Activated CD8-positive, alpha-beta memory T cell treated with anti-CD3 and anti-CD28 coated beads for 36 hours (primary cell): ENCODE measurements around the gene ZNF445. TPM values are rescaled to one million over a fixed set of nuclear protein-coding genes. Genes with fewer than 3 reads are reported as not detected.
"Not testable (repeated sequence)": the region's sequence is repeated elsewhere in the genome, so short reads cannot be mapped to it uniquely, and the experiment has no call there.

Source experiments
- CTCF ChIA-PET: fragments of 350-600 bp; sonication (Branson Sonifier 250); formaldehyde crosslinking; loops from one replicate; lab custom pipeline; 2021; ENCODE audit warnings: antibody characterized with exemption; lab: Charles Lee
- POLR2A ChIA-PET: fragments of 350-600 bp; sonication (Branson Sonifier 250); formaldehyde crosslinking; loops from one replicate; lab custom pipeline; 2021; ENCODE audit warnings: antibody characterized with exemption; lab: Charles Lee
- total RNA-seq, 2 experiments: library from RNA; stranded (reverse); gene quantifications; one replicate each; pipeline ENCODE4 v1.2.3, GENCODE V29; 2021

ZNF445 gene
- total RNA-seq, result 10 to 100 TPM; 14.1 to 14.4 TPM

DNA sequence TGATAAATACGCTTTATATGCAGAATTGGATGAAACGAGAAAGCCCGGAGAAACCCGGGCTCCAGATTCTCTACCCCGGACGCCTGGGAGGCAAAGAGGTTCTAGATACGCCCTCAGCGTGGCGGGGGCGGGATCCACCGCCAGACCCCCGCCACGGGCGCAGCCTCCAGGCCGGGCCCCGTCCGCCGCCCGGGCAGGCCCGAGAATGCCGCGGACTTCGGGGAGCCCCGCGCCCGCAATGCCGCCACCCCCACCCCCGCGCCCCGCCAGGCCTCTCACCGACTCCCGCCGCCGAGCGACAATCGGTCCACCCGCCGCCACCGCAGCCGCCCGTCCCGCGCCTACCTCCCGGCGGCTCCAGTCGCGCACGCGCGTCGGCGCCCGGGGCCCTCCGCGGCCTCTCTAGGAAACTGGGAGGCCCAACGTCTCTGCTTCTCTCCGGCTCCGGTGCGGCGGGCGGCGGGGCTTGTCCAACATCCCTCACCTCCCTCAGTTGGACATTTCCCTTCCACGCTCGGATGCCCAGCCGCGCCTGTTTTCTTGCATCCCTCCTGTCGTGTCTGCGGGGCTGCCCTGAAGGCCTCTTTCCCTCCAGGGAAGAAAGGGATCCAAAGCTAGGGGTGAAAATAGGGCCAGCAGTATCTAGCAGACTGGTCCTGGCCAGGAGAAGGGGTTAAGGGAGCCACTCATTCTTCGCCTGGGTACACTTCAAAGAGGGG, at the start of gene ZNF445:
Gene ZNF445 (minus strand): TSS at position 359 of the 719 bp plus-strand sequence. CDS start 22,121 bp downstream, outside the sequence.
- POLR2A ChIA-PET, result interaction anchor here (1.1 kb wide), 1 partner anchor 33 kb away, joined by 3 read pairs; no protein-coding TSS in a partner anchor

DNA sequence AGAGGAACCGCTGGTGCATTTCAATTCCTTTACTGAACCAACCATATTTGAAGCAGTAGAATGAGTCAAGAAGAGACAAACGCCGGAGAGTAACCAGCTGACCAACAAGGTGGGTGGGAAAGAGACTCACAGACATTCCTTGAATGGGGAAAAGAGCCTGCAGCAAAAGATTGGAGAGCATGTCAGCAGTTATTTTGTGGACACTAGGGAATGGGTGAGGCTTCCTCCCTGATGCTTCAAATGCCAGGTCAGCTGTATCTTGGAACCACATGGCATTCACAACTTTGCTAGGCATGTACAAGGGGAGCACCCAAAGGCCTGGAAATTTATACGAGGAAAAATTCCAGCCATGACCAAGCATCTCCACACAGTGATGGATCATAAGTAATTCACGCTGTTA, 47.6 kb upstream of the ZNF445 start:
- CTCF ChIA-PET, result no interaction called here
- POLR2A ChIA-PET, result no interaction called here

More for the DNA sequence above, at the start of gene ZNF445:
- CTCF ChIA-PET, result interaction anchor here (0.9 to 1.3 kb wide), 3 partner anchors 21 to 139 kb away, joined by 3 to 4 read pairs (median 3); partner anchors contain the start of gene TCAIM

DNA sequence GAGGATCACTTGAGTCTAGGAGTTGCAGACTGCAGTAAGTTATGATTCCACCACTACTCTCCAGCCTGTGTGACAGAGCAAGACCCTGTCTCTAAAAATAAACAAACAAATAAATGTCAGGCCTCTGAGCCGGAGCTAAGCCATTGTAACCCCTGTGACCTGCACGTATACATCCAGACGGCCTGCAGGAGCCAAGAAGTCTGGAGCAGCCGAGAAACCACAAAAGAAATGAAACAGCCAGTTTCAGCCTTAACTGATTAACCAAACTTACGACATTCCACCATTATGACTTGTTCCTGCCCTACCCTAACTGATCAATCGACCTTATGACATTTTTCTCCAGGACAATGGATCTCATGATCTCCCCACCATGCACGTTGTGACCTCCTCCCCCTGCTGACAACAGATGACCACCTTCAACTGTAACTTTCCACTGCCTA, 45.0 kb upstream of the ZNF445 start:
- CTCF ChIA-PET, result interaction anchor here (0.7 kb wide), 1 partner anchor 739 kb away, joined by 4 read pairs; no protein-coding TSS in a partner anchor
- POLR2A ChIA-PET, result no interaction called here

DNA sequence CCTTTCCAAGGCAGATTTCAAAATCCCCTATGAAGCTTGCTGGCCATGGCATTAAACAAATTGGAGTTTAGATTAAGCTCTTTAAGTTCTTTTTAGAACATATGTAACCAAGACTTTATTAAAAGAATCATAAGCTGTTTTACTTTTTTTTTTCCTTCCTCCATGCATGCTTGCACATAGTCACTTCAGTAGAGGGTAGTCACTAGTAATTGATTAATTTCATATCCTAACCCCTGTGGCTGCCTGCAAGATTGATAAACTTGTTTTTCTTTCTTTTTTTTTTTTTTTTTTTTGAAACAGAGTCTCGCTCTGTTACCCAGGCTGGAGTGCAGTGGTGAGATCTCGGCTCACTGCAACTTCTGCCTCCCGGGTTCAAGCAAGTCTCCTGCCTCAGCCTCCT, 44.3 kb upstream of the ZNF445 start:
- CTCF ChIA-PET, result interaction anchor here (0.7 kb wide), 1 partner anchor 739 kb away, joined by 4 read pairs; no protein-coding TSS in a partner anchor
- POLR2A ChIA-PET, result no interaction called here

DNA sequence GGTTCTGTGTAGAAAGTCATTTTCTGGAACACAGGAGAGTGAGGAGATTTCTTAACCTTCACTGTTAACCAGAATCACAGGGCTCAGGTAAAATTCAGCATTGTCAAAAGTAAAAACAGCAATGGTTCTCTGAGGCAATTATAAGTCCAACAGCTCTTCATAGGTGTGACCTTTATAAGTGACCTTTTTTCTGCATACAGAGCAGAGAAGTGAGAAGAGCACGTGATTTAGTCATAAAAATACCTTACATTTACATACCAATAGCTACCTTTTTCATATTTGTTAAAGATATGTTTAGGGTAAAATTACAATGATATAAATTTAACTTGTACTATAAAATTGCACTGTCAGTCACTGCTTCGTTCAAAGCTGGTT, 41.3 kb upstream of the ZNF445 start:
- POLR2A ChIA-PET, result no interaction called here
- CTCF ChIA-PET, result interaction anchor here (1.3 kb wide), 1 partner anchor 8 kb away, joined by 4 read pairs; no protein-coding TSS in a partner anchor

DNA sequence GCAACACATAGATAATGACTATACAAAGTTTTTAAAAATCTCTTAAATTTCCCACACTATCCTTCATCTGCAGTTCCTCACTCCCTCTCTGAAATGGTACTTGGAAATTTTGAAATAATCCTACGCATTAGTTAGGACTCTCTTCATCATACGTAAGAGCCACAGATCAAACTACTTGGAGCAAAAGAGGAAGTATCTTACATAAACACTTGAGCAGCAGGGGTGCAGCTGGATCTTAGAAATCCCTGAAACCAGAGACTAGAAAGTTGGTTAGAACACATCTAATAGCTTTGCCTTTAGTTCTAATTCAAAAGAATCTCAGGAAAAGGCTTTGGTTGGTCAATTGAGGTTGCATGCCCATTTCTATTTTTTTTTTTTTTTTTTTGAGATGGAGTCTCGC, 38.8 kb upstream of the ZNF445 start:
- ChIA-PET CTCF (no interaction called here), POLR2A (no interaction called here)

DNA sequence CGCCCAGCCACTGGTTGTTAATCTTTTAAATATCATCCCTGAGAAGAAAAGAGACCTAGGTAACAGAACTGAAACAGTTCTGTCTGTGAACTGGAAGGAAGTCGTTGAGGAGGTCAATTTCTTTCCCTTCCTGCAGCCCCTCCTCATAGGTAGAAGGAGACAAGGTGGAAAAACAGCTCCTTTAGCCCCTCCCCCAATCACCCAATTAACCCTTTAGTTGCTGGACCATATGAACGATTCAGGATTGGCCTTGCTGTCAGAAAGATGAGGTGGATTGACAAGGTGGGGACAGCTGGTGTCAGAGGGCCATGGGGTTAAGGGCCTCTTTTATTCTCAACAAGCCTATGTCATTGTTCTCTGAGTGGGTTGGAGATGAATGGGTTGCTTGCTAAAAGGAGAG, 36.0 kb upstream of the ZNF445 start:
- CTCF ChIA-PET, result no interaction called here
- POLR2A ChIA-PET, result no interaction called here

DNA sequence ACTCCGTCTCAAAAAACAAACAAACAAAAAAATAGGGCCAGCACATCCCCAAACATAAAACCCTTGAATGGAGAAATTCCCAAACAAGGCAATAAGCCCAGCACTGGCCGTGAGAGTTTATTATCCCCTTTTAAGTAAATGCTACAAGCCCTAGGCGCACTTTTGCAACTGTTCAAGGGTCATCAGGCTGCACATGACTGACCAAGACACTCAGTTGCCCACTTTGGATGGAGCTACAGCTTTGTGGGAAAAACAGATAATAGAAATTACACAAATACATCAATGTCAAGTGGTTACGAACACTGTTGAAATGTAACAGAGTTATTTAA, 33.7 kb upstream of the ZNF445 start:
- ChIA-PET POLR2A (interaction anchor here (0.7 to 1.5 kb wide), 8 partner anchors 16 to 465 kb away, joined by 3 to 7 read pairs (median 3); partner anchors contain the start of genes EXOSC7, TCAIM and ZDHHC3), CTCF (interaction anchor here (0.9 to 1.5 kb wide), 3 partner anchors 8 to 33 kb away, joined by 4 read pairs; partner anchors contain the start of gene ZNF445)

DNA sequence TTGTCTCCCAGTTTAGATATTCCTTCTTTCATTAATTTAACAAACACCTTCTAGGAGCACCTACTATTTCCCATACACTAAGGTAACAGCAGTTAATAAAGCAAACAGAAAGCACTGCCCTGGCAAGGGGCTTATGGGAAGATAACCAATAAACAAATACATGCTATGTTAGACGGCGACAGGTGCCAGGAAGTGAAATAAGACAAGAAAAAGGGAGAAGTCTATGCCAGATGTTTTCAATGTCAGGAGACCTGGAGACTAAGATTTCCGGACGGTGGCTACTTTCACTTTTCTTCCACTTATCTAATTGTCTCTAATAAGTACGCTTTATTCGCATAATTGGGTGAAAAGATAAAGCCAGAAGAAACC, 32.5 kb upstream of the ZNF445 start:
- ChIA-PET CTCF (interaction anchor here (1.5 kb wide), 1 partner anchor 9 kb away, joined by 4 read pairs; no protein-coding TSS in a partner anchor), POLR2A (interaction anchor here (0.6 to 1.5 kb wide), 4 partner anchors 32 to 174 kb away, joined by 3 to 7 read pairs (median 4); partner anchors contain the start of gene ZNF445)

DNA sequence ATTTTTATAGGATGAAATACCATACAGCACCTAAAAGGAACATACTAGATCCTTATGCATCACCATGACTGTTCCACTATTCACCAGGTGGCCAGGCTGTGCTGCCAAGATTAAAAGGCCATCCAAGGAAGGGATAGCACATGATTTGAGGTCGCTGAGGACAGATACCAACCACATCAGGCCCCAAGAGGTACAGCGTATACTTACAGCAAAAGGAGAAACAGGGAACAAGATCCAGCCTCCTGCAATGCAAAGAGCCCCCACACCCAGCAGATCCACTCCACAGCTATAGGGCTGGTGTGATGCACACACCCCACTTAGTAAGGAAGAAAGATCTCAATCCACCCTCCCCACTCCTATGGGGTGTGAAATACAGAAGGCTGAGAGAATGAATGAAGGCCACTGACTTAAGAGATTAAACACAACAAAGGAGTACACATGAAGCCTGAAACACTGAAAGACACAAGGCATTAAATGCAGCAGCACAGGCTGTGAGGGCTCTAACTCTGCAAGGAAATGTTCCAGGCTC, 32.0 kb upstream of the ZNF445 start:
- ChIA-PET POLR2A (no interaction called here), CTCF (no interaction called here)

DNA sequence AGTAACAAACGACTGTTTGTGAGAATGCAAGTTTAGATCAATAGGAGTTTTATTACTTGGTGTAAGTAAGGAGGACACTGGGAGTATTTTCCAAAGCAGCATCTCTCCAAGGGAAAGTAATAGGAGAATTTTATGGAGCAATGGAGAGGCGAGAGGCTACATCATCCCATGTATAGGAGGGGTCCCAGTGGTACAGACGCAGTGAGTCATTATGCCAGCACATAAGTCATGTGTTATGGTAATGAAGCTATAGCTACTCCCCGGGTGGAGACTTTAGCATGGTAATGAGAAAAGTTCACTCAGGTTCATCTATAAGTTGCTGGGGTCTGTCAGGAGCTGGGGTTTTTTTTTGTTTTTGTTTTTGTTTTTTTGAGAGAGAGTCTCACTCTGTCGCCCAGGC, 29.5 kb upstream of the ZNF445 start:
- POLR2A ChIA-PET, result no interaction called here

DNA sequence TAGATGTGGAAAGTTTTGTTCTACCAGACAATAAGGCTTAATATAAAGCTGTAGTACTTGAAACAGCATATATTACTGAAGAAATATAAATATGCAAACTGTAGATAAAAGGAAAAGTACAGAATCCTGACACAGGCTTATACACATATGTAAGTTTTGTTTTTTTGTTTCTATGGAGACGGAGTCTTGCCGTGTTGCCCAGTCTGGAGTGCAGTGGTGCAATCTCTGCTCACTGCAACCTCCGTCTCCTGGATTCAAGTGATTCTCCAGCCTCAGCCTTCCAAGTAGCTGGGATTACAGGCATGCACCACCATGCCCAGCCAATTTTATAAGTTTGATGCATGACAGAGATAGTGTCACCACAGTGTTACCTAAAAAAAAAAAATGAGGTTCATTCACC, 29.1 kb upstream of the ZNF445 start:
- ChIA-PET CTCF (no interaction called here), POLR2A (no interaction called here)

More for the DNA sequence above, 29.5 kb upstream of the ZNF445 start:
- CTCF ChIA-PET, result no interaction called here

DNA sequence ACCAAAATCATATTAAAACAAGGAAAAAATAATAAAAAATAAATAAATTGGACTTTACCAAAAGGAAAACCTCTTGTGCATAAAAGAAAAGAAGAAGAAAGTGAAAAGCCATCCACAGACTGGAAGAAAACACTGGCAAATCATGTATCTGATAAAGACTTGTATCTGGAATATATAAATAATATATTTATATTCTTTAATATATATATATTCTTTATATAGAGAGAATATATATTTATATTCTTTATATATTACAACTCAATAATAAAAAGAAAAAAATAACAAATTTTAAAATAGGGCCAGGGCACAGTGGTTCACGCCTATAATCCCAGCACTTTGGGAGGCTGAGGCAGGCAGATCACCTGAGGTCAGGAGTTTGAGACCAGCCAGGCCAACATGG, 27.1 kb upstream of the ZNF445 start:
- ChIA-PET CTCF (no interaction called here), POLR2A (no interaction called here)

DNA sequence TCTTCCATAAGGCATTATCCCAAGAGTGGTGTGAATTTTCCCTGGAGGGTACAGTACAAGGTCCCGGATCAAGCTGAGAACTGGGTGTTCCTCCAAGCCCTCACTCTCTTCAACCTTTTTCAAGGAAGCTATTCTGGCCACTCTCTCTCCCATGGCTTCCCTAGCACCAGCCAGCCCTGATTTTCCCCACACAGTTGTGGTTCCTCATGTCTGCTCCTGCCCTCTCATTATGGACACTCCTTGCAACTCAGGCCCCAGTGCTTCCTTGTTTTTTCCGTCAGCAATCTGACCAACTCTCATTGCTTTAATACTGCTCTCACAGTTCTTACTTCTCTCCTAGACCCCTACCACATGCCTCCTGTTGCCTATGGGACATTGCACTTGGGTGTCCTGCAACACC, 25.7 kb upstream of the ZNF445 start:
- CTCF ChIA-PET, POLR2A ChIA-PET: not testable (repeated sequence)

DNA sequence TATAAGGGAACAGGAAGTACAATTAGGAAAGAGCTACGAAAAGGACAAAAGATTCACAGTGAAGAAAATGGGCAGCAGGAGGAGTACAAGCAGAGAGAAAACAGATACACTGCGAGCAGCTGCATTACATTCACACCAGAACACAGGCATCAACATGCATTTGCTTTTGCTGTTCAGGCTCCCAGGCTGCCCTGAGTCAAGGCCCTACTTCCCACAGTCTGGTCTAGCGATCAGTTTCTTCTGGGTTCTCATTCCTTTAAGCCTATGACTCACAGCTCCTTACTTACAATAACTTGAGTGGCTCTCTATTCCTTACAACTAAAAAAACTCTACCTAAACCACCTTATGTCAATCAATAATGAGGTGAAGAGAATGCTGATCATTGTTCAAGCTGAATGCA, 24.5 kb upstream of the ZNF445 start:
- POLR2A ChIA-PET, result no interaction called here
- CTCF ChIA-PET, result no interaction called here

DNA sequence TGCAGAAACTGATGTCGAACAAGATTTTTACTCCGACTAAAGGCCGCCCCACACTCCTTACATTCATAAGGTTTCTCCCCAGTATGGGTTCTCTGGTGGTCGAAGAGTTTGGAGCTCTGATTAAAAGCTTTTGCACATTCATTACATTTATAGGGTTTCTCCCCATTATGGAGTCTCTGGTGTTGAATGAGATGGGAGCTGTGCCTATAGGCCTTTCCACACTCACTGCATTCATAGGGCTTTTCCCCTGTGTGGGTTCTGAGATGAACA, 22.4 kb upstream of the ZNF445 start:
- POLR2A ChIA-PET, result not testable (repeated sequence)
- CTCF ChIA-PET, result interaction anchor here (0.6 kb wide), 1 partner anchor 1317 kb away, joined by 3 read pairs; no protein-coding TSS in a partner anchor

DNA sequence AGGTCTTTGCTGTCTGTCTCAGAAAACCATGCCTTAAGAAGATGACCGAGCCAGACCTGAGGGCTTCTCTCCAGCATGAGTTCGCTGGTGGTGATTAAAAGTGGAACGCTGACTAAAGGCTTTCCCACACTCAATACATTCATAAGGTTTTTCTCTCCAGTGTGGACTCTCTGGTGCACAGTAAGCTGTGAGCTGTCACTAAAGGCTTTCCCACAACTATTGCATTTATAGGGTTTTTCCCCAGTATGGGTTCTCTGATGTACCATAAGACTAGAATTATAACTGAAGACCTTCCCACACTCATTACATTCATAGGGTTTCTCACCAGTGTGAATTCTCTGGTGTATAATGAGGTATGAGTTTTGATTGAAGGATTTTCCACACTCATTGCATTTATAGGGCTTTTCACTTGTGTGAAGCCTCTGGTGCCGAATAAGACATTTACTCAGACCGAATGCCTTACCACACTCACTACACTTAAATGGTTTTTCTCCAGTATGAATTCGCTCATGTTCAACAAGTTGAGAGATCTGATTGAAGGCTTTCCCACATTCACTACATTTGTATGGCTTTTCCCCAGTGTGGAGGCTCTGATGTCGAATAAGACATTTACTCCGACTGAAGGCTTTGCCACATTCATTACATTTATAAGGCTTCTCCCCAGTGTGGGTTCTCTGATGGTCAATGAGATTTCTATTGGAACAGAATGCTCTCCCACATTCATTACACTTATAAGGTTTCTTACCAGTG, 21.9 kb upstream of the ZNF445 start:
- POLR2A ChIA-PET, result no interaction called here
- CTCF ChIA-PET, result no interaction called here

DNA sequence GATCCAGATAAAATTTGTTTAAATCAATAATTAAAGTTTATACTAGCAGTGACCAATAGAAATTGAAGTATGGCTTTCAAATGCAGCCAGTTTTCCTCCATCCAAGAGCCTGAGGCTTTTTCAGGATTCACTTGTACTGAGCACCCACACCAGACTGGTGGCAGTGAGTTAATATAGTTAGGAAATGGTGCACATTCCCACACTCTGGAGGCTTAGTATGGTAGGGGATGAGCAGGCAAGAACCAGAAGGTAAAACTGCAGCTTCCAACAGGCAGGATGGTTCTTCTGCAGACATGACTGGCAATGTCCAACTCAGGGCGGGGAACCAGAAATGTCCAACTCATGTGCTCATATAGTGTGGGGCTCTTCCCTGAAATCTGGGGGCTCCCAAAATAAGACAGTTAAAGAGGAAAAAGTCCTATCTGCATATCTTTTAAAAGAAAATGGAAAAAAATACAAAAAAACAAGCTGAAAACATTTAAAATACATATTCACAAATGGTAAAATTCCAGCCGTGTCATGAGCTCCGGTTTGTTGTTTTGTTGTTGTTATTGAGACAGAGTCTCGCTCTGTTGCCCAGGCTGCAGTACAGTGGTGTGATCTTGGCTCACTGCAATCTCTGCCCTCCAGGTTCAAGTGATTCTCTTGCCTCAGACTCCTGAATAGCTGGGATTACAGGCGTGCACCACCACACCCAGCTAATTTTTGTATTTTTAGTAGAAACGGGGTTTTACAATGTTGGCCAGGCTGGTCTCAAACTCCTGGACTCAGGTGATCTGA, 18.4 kb upstream of the ZNF445 start:
- POLR2A ChIA-PET, result no interaction called here

DNA sequence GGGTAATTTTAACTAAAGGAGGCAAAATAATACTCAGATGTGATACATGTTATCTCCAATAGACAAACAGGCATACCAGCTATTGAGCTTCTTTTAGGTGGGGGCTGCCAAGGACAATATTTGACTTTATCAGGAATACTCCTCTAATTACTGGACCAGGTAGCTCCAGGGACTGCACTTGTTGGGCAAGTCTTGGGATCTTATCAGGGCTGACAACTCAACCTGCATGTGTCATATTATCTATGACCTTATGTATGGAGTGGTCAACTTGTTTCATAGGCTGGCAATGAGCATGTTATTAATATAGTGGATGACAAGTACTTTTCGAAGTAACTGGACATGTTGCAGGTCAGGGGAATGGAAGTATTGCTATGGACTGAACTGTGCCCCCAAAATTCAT, 15.0 kb upstream of the ZNF445 start:
- ChIA-PET CTCF (no interaction called here), POLR2A (interaction anchor here (0.6 kb wide), 1 partner anchor 30 kb away, joined by 7 read pairs; no protein-coding TSS in a partner anchor)

More for the DNA sequence above, 18.4 kb upstream of the ZNF445 start:
- CTCF ChIA-PET, result interaction anchor here (0.6 to 1.6 kb wide), 2 partner anchors 15 to 143 kb away, joined by 3 to 4 read pairs; no protein-coding TSS in a partner anchor
